SU-DHL-6 (cell line): ENCODE results near the gene CEP20.

ENCODE experiments used
- CTCF ChIP-seq: fragments of 200-600 bp; sonication (generic); IDR thresholded peaks from one replicate; pipeline ENCODE4 v1.5.1; 2017; ENCODE audit warnings: antibody characterized with exemption, mild to moderate bottlenecking, low read length, moderate library complexity; ENCODE audit not compliant: insufficient read depth, poor library complexity, severe bottlenecking
- EZH2phosphoT487 ChIP-seq: fragments of 200-600 bp; sonication (generic), shearing (Covaris generic); conservative IDR thresholded peaks from 2 replicates; pipeline ENCODE4 v1.6.1; 2018; ENCODE audit warnings: mild to moderate bottlenecking, antibody characterized with exemption, low read length, moderate library complexity, mixed read lengths

DNA sequence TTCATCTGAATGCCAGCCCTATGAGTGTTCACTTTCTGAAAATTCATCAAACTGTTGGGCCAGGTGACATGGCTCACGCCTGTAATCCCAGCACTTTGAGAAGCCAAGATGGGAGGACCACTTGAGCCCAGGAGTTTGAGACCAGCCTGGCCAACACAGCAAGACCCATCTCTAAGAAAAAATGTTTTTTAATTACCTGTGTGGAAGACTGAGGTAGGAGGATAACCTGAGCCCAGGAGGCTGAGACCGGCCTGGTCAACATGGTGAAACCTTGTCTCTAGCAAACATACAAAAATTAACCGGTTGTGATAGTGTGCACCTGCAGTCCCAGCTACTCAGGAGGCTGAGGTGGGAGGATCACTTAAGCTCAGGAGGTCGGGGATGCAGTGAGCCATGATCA, 41.9 kb downstream of the CEP20 start:
- TF ChIP-seq CTCF (no peak), EZH2phosphoT487 (no peak)
